Epithelial cell of prostate (primary cell): Measurements from ENCODE around the gene ZNF888.
"Not testable (repeated sequence)": the region's sequence is repeated elsewhere in the genome, so short reads cannot be mapped to it uniquely, and the experiment has no call there.

Source experiments
- DNase-seq: peaks from one replicate; pipeline ENCODE4 v3.0.0-alpha.2; 2011; ENCODE audit warnings: low read depth, low spot score
- H3K27ac ChIP-seq: fragments of 450-650 bp; 2 replicates; pipeline ENCODE4 v1.5.1; 2017; ENCODE audit warnings: mild to moderate bottlenecking

Gene ZNF888

DNA sequence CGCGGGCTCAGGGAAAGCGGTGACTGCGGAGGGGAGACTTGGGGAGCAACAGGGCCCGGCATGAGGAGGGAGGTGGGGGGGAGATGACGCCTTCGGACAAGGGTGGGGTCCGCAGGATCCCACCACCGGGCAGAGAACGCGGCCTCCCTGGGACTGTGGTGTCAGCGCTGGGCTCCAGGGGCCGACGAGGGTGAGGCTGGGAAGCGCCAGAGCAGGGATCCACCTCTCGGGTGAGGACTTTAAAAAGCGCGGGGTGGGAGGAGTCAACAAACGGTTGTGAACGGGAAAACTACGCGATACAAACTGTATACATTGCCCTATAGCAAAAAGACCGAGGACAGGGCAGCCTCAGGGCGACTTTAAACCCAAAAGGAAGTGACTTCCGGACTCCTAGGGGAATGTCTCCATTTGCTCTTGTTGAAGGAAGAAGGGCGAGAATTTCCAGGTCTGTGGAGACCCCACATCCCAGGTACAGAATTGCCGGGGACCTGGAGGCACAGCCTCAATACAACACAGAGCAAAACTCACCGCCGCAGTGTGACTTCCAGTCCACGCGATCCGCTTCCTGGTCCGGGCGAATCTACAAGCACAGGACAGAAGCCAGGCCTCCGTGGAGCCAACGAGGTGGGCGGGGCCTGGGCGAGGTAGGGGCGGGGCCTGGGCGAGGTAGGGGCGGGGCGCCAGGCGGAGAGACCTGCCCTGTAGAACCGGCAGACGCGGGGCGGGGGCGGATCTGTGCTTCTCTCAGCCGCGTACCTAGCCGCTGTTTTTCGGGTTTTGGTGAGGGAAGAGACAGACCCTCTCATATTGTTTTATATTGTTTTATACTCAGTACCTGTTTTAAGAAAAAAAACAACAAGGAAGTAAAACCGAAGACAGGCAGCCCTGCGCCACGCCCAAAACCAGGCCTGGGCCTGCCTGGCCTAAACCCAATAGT is at the start of gene ZNF888:
Gene ZNF888 (minus strand): TSS at position 588 of the 937 bp plus-strand sequence. CDS start 5,555 bp downstream, outside the sequence.
- no peak for DNase-seq
- peak within 1 kb of the TSS; percentile 95 for H3K27ac ChIP-seq

DNA sequence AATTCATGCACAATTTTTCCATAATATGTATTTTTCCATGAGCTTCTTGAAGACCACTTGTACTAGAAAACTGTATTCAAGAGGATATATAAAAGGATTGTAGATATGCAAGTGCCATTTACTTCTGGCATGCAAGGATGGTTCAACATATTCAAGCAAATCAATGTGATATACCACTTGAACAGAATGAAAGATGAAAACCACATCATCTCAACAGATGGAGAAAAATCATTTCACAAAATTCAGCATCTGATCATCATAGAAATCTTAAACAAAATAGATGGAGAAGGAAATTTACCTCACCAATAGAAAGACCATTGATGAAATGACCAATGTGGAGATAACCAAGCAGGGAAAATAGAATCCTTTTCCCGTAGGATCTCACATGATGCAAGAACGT is 44.5 kb upstream of the ZNF888 start:
- no peak overlapping the region for H3K27ac ChIP-seq
- DNase-seq = no peak

DNA sequence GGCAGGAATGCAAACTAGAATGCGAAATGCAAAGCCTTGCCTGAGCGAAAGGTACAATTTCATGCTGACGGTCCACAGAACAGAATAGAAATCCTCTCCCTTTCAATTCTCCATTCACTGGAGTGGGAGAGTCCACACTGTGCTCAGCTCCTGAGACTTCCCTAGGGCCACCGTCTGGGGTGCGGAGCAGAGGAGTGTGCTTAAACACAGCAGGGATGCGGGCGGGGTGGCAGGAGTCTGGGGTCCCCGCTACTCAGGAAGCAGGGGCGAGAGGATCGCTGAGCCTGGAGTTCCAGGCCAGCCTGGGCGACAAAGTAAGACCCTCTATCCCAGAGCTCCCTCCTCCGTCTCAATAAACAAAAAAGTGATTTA is 40.0 kb upstream of the ZNF888 start:
- peak overlapping the region; percentile 60 for H3K27ac ChIP-seq
- no peak for DNase-seq

DNA sequence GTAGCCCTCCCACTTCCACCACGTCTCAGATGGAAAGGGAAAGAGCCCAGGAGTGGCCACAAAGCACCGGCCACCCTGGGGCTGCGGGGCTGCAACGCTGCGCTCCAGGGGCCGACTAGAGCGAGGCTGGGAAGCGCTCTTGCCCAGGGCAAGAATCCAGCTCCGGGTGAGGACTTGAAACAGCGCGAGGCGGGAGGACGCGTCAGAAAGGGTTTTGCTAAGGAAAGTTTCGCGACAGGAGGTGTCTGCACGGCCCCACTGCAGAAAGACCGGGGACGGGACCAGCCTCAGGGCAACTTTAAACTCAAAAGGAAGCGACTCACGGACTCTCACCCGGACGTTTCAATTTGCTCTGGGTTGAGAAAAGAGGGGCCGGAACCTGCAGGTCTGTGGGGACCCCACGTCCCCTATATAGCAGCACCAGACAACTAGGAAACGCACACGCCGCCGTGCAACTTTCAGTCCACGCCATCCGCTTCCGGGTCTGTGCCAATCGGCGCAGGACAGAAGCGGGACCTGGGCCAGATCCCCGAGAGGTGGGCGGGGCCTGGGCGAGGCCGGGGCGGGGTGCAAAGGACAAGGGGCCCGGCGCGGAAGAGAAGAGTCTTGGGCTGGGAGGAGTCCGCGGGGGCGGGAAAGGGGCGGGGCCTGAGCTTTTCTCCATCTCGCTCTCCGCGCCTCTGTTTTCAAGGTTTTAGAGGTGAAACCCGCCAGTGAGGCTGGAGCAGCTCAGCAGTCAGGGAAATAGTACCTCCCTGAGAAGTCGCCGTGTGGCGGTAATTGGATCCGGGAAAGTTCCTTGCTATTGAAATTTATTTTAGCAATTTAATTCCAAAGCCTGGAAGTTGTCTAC is 39.4 kb upstream of the ZNF888 start, which contains the start of gene ZNF816:
Gene ZNF816 (minus strand): TSS at position 488 of the 853 bp plus-strand sequence. CDS start 6,792 bp downstream, outside the sequence.
- DNase-seq = peak; percentile 60
- peak within 1 kb of the TSS; percentile 60 for H3K27ac ChIP-seq

DNA sequence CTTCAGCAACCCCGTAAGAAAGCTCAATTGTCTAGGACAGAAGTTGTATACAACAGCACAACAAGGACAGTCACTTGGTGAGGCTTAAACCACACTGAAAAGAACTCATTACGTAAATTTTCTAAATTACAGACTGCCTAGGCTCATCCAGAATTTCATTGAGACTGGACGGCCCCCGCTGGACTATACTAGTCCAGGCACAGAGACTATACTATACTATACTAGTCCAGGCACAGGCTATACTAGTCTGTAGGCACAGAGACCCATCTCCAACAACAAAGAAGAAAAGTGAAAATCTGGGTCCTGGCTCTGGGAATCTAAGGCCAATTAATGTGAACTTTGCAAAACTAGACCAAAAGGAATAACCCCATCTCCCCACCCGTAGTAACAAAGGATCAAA is 38.8 kb upstream of the ZNF888 start:
- peak overlapping the region; percentile 60 for H3K27ac ChIP-seq
- no peak for DNase-seq

DNA sequence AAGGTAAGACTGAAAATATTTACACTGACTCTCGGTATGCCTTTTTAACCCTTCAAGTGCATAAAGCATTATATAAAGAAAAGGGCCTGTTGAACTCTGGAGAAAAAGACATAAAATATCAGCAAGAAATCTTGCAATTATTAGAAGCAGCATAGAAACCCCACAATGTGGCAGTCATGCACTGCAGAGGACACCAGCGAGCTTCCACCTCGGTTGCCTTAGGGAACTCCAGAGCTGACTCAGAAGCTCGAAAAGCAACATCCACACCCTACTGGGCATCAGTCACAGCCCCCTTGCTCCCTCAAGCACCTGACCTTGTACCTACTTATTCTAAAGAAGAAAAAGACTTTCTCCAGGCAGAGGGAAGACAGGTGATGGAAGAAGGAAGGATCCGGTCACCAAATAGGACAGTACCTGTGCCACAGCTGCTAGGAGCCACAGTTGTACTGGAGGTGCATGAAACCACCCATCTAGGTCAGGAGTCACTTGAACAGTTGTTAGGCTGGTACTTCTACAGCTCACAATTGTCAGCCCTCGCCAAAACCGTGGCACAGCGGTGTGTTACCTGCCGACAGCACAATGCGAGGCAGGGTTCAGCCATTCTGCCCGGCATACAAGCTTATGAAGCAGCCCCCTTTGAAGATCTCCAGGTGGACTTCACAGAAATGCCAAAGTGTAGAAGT is 36.5 kb upstream of the ZNF888 start:
- H3K27ac ChIP-seq = no peak overlapping the region
- DNase-seq = no peak

DNA sequence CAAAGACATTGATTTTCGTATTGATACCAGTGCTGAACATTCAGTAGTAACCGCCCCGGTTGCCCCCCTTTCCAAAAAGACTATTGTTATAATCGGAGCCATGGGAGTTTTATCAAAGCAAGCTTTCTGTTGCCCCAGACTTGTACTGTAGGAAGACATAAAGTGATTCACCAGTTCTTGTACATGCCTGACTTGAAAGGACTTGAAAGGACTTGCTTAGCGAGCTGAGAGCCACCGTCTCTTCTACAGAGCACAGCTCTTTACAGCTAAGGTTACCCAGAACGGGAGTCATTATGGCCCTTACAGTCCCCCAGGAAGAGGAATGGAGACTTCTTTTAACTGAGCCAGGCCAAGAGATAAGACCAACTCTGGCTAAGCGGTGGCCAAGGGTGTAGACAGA is 34.4 kb upstream of the ZNF888 start:
- DNase-seq = no peak
- peak overlapping the region; percentile 77 for H3K27ac ChIP-seq

DNA sequence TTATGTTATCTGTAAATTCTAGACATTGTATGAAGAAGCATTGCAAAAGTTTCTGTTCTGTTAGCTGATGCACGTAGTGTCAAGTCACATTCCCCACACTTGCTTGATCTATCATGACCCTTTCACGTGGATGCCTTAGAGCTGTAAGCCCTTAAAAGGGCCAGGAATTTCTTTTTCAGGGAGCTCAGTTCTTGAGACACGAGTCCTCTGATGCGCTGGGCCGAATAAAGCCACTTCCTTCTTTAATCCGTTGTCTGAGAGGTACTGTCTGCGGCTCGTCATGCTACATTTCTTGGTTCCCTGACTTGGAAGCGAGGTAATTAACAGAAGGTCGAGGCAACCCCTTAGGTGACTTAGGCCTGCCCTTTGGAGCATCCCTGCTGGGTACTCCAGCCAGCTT is 33.7 kb upstream of the ZNF888 start:
- H3K27ac ChIP-seq = peak overlapping the region; percentile 77
- no peak for DNase-seq

DNA sequence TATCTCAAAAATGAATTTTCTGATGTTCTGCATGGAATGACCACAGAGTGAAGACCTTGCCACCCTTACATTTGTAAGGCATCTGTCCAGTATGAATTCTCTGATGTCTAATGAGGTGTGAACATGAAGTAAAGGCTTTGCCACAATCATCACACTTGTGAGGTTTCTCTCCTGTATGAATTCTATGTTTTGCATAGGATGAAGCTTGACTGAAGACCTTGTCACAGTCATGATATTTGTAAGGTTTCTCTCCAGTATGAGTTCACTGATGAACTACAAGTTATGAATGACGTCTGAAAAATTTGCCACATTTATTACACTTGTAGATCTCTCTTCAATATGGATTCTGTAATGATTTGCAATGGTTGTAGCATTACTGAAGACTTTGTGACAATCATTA is 26.2 kb upstream of the ZNF888 start:
- no peak for DNase-seq
- no peak overlapping the region for H3K27ac ChIP-seq

DNA sequence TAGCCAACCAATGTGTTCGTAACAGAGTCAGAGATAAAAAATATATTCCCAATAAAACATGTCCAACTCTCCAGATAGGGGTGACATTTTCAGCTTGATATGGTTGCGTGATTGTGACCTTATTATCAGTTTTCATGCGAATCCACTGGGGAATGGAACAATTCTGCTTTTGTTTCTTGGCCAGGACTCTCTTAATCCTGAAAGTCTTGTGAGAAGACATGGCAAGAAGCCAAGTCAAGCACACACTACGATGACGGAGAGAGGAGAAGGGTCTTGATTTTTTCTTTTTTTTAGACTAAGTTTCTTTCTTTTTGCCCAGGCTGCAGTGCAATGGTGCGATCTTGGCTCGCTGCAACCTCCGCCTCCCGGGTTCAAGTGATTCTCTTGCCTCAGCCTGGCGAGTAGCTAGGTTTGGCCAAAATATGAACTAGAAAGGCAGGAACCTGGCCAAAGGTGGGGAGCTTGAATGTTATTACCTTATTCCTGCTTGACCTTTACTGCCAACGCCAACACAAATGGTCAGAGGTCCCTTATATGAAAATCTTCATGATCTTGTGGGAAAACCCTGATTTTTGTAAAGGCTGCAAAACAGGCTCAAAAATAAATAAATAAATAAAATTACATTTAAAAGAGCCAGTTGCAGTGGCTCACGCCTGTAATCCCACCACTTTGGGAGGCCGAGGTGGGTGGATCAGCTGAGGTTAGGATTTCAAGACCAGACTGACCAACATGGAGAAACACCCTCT is 25.0 kb upstream of the ZNF888 start:
- no peak for DNase-seq
- no peak overlapping the region for H3K27ac ChIP-seq

DNA sequence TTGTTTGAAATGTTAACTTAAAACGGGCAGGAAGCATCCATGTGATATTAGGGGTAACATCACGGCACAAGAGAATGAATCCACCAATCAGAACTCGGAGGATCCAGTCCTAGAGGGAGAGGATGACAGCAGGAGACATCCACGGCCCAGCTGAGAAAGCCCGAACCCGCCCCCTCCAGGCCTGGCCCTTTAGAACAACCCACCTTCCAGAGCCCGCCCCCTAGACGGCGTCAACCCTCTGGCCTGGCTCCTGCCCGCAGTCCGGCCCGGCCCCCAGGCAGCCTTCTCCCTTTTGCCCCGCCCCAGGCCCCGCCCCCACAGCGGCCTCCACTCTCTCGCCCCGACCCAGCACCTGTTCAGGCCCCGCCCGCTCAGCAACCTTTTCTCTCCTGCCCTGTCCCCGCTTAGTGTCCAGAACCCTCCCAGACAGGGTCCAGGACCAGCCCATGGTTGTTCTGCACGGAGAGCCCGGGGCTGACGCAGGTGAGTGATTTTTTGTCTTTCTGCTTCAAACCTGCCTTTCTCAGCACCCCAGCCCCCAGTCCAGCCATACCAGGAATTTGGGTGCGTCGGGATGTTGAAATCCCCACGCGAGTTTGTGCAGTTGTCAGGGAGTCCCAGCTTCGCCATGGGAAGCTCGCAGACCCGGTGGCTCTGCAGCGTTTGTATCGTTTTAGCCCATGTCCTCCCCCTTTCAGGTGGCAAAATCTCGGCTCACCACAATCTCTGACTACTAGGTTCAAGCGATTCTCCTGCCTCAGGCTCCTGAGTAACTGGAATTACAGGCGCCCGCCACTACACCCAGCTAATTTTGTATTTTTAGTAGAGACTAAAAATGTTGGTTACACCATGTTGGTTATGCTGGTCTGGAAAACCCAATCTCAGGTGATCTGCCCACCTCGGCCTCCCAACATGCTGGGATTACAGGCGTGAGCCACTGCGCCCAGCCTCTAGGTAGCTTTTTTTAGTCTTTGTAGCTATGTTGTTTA is 23.4 kb upstream of the ZNF888 start:
- no peak for DNase-seq

DNA sequence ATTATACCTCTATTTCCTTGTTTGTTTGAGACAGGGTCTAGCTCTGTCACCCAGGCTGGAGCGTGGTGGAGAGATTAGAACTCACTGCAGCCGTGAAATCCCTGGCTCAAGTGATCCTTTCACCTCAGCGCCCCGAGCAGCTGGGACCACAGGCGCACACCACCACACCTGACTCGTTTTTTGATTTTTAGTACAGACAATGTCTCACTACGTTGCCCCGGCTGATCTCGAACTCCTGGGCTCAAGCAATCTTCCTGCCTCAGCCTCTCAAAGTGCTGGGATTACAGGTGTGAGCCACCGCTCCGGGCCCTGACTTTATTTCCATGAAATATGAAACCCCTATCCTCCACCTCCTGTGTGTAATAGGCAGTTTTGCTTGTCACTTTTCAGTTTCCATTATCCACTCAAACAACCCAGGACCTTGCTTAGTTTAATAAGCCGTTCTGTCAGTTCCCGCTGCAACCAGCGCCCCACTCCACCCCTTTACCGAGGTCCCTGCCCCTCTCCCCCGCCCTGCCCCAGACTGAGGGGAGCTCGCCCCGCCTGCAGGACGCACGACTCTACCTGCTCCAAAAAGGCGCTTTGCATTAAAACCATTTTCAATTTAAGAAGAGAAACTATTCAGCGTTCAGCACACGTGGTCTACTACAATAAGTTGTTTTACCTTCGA is 22.6 kb upstream of the ZNF888 start:
- peak overlapping the region; percentile 99 for H3K27ac ChIP-seq
- no peak for DNase-seq

More for the DNA sequence above, 23.4 kb upstream of the ZNF888 start:
- peak overlapping the region; percentile 99 for H3K27ac ChIP-seq

DNA sequence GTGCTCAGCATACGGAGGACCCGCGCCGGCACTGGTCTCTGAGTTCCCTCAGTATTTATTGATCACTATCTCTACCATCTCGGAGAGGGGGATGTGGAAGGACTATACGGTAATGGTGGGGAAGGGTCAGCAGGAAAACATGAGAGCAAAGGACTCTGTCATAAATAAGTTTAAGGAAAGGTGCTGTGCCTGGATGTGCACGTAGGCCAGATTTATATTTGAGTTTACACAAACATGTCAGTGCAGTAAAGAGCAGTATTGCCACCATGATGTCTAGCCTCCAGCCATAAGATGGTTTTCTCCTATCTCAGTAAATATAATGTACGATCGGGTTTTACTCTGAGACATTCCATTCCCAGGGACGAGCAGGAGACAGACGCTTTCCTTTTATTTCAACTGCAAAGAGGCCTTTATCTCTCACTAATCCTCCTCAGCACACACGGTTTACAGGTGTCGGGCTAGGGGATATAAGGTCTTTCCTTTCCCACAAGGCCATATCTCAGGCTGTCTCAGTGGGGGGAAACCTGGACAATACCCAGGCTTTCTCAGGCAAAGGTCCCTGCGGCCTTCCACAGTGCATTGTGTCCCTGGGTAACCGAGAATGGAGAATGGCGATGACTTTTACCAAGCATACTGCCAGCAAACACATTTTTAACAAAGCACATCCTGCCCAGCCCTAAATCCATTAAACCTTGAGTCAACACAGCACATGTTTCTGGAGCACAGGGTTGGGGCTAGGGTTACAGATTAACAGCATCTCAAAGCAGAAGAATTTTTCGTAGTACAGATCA is 21.7 kb upstream of the ZNF888 start:
- H3K27ac ChIP-seq = peak overlapping the region; percentile 99
- not testable (repeated sequence) for DNase-seq

DNA sequence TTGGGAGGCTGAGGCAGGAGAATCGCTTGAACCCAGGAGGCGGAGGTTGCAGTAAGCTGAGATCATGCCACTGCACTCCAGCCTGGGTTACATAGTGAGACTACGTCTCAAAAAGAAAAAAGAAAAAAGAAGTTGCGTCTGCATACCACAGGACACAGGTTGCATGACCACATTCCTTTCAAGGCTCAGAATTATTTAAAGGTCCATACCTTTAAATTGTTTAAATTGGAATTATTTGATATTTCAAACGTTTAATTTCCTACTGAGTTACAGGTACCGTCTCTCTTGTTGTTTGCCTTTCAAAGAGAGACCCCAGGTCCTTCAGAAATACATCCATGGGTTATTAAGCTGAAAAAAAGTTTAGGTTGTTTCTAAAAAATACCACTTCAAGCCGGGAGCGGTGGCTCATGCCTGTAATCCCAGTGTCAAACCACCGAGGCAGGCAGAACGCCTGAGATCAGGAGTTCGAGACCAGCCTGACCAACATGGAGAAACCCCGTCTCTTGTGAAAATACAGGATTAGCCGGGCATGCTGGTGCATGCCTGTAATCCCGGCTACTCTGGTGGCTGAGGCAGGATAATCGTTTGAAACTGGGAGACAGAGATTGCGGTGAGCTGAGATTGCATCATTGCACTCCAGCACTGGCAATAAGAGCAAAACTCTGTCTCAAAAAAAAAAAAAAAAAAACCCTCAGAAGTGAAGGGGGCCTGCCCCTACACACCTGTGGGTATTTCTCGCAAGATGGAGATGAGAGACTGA is 20.8 kb upstream of the ZNF888 start:
- DNase-seq = no peak
- peak overlapping the region; percentile 99 for H3K27ac ChIP-seq

DNA sequence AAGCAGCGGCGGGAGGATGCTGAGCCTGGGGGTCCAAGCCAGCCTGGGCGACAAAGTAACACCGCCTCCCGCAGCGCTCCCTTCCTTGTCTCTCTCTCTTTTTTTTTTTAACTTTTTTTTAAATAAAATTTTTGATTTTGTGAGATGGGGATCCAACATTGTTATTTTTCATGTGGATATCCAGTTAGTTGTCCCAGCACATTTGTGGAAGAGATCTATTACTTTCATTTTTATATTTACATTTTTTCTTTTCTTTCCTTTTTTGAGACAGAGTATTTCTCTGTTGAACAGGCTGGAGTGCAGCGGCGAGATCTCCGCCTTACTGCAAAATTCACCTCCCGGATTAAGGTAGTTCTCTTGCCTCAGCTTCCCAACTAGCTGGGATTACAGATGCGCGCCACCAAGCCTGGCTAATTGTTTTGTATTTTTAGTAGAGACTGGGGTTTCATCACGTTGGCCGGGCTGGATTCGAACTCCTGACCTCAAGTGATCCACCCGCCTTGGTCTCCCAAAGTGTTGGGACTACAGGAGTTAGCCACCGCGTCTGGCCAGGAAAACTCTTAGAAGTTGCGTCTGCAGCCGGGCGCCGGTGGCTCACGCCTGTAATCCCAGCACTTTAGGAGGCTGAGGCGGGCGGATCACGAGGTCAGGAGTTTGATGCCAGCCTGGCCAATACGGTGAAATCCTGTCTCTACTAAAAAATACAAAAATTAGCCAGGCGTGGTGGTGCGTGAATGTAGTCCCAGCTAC is 20.1 kb upstream of the ZNF888 start:
- H3K27ac ChIP-seq = peak overlapping the region; percentile 99
- DNase-seq = no peak
